ENCODE data around the gene LMO7. TPM values are rescaled to one million over a fixed set of nuclear protein-coding genes. Genes with fewer than 3 reads are reported as not detected.

LMO7 gene
- total RNA-seq, 1 experiment from 2014 or later: 18.5 TPM

GRCh38 chr13:75825594-75825993 is 189.5 kb downstream of the LMO7 start (continued):
- TF ChIP-seq USF2 (CRISPR knock-in tag; IDR thresholded peaks at IDR 0.05) (no peak), ZBTB43 (CRISPR knock-in tag; IDR thresholded peaks at IDR 0.05) (no peak), ELF4 (CRISPR knock-in tag; IDR thresholded peaks at IDR 0.05; ENCODE audit: low read depth) (no peak)

- ChIA-PET CTCF (no interaction called here), POLR2A (no interaction called here)
- ATAC-seq (no peak), DNase-seq (ENCODE audit: low spot score) (no peak)
- no peak overlapping the region for H3K27ac Mint-ChIP-seq
- TF ChIP-seq RELA (CRISPR knock-in tag; IDR thresholded peaks at IDR 0.05; ENCODE audit: borderline replicate concordance) (no peak), ZSCAN18 (CRISPR knock-in tag; IDR thresholded peaks at IDR 0.05) (no peak), ZNF121 (CRISPR knock-in tag; IDR thresholded peaks at IDR 0.05) (no peak), HMGA2 (CRISPR knock-in tag; IDR thresholded peaks at IDR 0.05) (no peak), AFF4 (CRISPR knock-in tag; IDR thresholded peaks at IDR 0.05; ENCODE audit: borderline replicate concordance) (no peak), SOX15 (CRISPR knock-in tag; IDR thresholded peaks at IDR 0.05) (no peak), TEAD1 (CRISPR knock-in tag; IDR thresholded peaks at IDR 0.05) (no peak), JAZF1 (CRISPR knock-in tag; IDR thresholded peaks at IDR 0.05) (no peak)
- H3K4me1 Mint-ChIP-seq: peaks cover 49% of the 10 kb centered on the region
- H3K4me3 Mint-ChIP-seq: no peak overlapping the region
- peaks cover 18% of the 10 kb centered on the region for H3K36me3 Mint-ChIP-seq
- H3K9me3 Mint-ChIP-seq: peaks cover 8% of the 10 kb centered on the region
- no peaks in the 10 kb centered on the region for H3K27me3 Mint-ChIP-seq (ENCODE audit: low read depth)
These were observed 190.3 kb downstream of the LMO7 start for GRCh38 chr13:75826391-75826790.

- H3K27ac Mint-ChIP-seq: no peak overlapping the region
- no peak overlapping the region for H3K4me3 Mint-ChIP-seq
- peaks cover 13% of the 10 kb centered on the region for H3K36me3 Mint-ChIP-seq
- H3K27me3 Mint-ChIP-seq (ENCODE audit: low read depth): no peaks in the 10 kb centered on the region
- ATAC-seq: no peak
- POLR2A ChIA-PET: no interaction called here
- peaks cover 32% of the 10 kb centered on the region for H3K4me1 Mint-ChIP-seq
- no peak for DNase-seq (ENCODE audit: low spot score)
- CTCF ChIA-PET: no interaction called here
- H3K9me3 Mint-ChIP-seq: peaks cover 11% of the 10 kb centered on the region
- TF ChIP-seq JAZF1 (CRISPR knock-in tag; IDR thresholded peaks at IDR 0.05) (no peak), AFF4 (CRISPR knock-in tag; IDR thresholded peaks at IDR 0.05; ENCODE audit: borderline replicate concordance) (no peak), IRF1 (CRISPR knock-in tag; IDR thresholded peaks at IDR 0.05) (no peak), ZSCAN18 (CRISPR knock-in tag; IDR thresholded peaks at IDR 0.05) (no peak), AR (CRISPR knock-in tag; IDR thresholded peaks at IDR 0.05) (no peak), ZNF263 (CRISPR knock-in tag; IDR thresholded peaks at IDR 0.05; ENCODE audit: low read depth) (no peak)
These were observed 193.7 kb downstream of the LMO7 start for GRCh38 chr13:75829830-75830229.

Data from WTC11 (cell line).